HL-60 (cell line): Measurements from ENCODE around the gene ZDHHC15.
A peak's percentile ranks its signal among the peaks of the same experiment; 100 is the strongest.
"Not testable (repeated sequence)": the region's sequence is repeated elsewhere in the genome, so short reads cannot be mapped to it uniquely, and the experiment has no call there.

ENCODE experiments used
- DNase-seq, 2 experiments: peaks; one replicate each; pipeline ENCODE4 v3.0.0-alpha.2; 2010 to 2020; ENCODE audit warnings: low read depth in 1 of 2, low spot score in 1 of 2
- H3K27ac ChIP-seq: fragments of 250-450 bp; sonication (Bioruptor Pico); replicated peaks from 2 replicates; pipeline ENCODE4 v1.5.1; 2020; ENCODE audit warnings: mild to moderate bottlenecking, moderate library complexity
- H3K27me3 ChIP-seq: fragments of 250-450 bp; sonication (Bioruptor Pico); 2 replicates; pipeline ENCODE4 v1.5.1; 2021; ENCODE audit warnings: mild to moderate bottlenecking, moderate library complexity; ENCODE audit not compliant: insufficient read depth, poor library complexity, severe bottlenecking
- H3K4me3 ChIP-seq: replicated peaks from 2 replicates; pipeline ENCODE4 v1.5.1; 2011; ENCODE audit warnings: mild to moderate bottlenecking, control low read depth, low read length; ENCODE audit not compliant: insufficient read depth
- GABPA ChIP-seq: IDR thresholded peaks from 2 replicates; pipeline ENCODE4 v1.6.1; 2012; ENCODE audit warnings: low read depth
- POLR2AphosphoS5 ChIP-seq: IDR thresholded peaks from 2 replicates; pipeline ENCODE4 v1.6.1; 2012; ENCODE audit warnings: low read depth
- SPI1 ChIP-seq: IDR thresholded peaks from 2 replicates; pipeline ENCODE4 v1.6.1; 2012; ENCODE audit warnings: low read depth, mild to moderate bottlenecking, borderline replicate concordance
- long read RNA-seq: library from polyadenylated mRNA; unstranded; transcript quantifications from one replicate; pipeline ENCODE4 v2.0.0, GENCODE V29; 2020
- TF ChIP-seq, protein P1 (sequence below): IDR thresholded peaks from 2 replicates; pipeline ENCODE4 v1.6.1; 2012; ENCODE audit warnings: low read depth; ENCODE audit not compliant: insufficient replicate concordance
- TF ChIP-seq, protein P2 (sequence below): IDR thresholded peaks from one replicate; pipeline ENCODE4 v1.5.1; 2011; ENCODE audit warnings: low read length, control low read depth, inconsistent platforms; ENCODE audit not compliant: insufficient read depth

ZDHHC15 gene
- long read RNA-seq, partial matches to known transcripts, result 0 of 1 reads
- long read RNA-seq, other reads (novel, unspliced or antisense), result 1 of 1 reads

GRCh38 chrX:75522565-75523431, at the start of gene ZDHHC15:
Gene ZDHHC15, minus strand, starts transcription at chrX:75523037. Its CDS starts 13 bp downstream, at chrX:75523024.
- TF ChIP-seq, protein P1, sequence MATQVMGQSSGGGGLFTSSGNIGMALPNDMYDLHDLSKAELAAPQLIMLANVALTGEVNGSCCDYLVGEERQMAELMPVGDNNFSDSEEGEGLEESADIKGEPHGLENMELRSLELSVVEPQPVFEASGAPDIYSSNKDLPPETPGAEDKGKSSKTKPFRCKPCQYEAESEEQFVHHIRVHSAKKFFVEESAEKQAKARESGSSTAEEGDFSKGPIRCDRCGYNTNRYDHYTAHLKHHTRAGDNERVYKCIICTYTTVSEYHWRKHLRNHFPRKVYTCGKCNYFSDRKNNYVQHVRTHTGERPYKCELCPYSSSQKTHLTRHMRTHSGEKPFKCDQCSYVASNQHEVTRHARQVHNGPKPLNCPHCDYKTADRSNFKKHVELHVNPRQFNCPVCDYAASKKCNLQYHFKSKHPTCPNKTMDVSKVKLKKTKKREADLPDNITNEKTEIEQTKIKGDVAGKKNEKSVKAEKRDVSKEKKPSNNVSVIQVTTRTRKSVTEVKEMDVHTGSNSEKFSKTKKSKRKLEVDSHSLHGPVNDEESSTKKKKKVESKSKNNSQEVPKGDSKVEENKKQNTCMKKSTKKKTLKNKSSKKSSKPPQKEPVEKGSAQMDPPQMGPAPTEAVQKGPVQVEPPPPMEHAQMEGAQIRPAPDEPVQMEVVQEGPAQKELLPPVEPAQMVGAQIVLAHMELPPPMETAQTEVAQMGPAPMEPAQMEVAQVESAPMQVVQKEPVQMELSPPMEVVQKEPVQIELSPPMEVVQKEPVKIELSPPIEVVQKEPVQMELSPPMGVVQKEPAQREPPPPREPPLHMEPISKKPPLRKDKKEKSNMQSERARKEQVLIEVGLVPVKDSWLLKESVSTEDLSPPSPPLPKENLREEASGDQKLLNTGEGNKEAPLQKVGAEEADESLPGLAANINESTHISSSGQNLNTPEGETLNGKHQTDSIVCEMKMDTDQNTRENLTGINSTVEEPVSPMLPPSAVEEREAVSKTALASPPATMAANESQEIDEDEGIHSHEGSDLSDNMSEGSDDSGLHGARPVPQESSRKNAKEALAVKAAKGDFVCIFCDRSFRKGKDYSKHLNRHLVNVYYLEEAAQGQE, result no peak
- TF ChIP-seq GABPA, result no peak
- TF ChIP-seq, protein P2, sequence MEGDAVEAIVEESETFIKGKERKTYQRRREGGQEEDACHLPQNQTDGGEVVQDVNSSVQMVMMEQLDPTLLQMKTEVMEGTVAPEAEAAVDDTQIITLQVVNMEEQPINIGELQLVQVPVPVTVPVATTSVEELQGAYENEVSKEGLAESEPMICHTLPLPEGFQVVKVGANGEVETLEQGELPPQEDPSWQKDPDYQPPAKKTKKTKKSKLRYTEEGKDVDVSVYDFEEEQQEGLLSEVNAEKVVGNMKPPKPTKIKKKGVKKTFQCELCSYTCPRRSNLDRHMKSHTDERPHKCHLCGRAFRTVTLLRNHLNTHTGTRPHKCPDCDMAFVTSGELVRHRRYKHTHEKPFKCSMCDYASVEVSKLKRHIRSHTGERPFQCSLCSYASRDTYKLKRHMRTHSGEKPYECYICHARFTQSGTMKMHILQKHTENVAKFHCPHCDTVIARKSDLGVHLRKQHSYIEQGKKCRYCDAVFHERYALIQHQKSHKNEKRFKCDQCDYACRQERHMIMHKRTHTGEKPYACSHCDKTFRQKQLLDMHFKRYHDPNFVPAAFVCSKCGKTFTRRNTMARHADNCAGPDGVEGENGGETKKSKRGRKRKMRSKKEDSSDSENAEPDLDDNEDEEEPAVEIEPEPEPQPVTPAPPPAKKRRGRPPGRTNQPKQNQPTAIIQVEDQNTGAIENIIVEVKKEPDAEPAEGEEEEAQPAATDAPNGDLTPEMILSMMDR, result no peak
- TF ChIP-seq POLR2AphosphoS5, result no peak
- TF ChIP-seq SPI1, result no peak
- DNase-seq, result peak in 1 of 2 experiments; percentile 11
- Histone ChIP-seq H3K27ac (no peak within 1 kb of the TSS), H3K27me3 (no peaks in the 10 kb centered on the region), H3K4me3 (no peak within 1 kb of the TSS)

DNA sequence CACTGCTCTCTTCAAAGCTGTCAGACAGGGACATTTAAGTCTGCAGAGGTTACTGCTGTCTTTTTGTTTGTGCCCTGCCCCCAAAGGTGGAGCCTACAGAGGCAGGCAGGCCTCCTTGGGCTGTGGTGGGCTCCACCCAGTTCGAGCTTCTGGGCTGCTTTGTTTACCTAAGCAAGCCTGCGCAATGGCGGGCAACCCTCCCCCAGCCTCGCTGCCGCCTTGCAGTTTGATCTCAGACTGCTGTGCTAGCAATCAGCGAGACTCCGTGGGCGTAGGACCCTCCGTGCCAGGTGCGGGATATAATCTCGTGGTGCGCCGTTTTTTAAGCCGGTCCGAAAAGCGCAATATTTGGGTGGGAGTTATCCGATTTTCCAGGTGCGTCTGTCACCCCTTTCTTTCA, 37.7 kb upstream of the ZDHHC15 start:
- not testable (repeated sequence) for DNase-seq, H3K27ac ChIP-seq, H3K27me3 ChIP-seq, H3K4me3 ChIP-seq

- no peaks in the 10 kb centered on the region for H3K27me3 ChIP-seq
- H3K4me3 ChIP-seq, result no peak overlapping the region
- H3K27ac ChIP-seq, result no peak overlapping the region
- DNase-seq, result peak in 1 of 2 experiments; percentile 42
- TF ChIP-seq POLR2AphosphoS5, result no peak
- no peak for TF ChIP-seq SPI1
- TF ChIP-seq, protein P2, result no peak
- no peak for TF ChIP-seq GABPA
- TF ChIP-seq, protein P1, result no peak
Observed at GRCh38 chrX:75547783-75548182, 24.9 kb upstream of the ZDHHC15 start.

DNA sequence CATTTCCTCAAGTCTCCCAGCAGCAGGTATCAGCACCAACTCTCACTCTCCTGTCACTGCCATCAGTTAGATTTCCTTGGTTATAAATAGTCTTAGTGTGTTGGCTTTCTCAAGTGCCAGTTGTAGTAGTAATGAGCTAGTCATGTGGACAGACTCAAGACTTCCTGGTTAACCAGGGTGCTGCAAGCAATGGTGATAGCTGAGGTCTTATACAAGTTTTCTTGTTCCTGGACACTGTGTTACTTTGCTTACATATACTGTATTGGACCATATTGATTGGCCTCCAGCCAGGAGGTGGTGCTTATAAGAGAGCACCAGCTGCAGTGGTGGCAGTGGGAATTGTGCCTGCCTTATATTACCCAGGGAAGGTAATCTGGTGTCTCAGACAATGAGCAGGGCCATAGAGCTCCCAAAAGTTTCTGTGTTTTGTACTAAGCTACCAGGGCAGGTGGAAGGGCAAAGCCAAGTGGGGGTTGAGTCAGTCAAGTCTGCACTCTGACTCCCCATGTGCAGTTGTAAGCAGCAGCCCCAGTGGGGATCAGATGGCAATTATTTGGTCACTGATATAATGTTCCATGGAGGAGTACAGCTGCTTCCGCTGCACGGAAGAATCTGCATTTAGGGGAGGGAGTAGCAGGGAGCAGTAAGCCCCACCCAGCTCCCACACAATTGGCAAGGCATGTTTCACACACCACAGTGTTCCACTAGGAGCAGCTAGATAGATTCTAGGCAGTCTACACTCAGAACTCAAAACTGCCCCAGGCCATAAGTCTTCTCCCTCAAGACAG, 24.1 kb upstream of the ZDHHC15 start:
- H3K27me3 ChIP-seq, result no peaks in the 10 kb centered on the region
- DNase-seq, result no peak

More for the DNA sequence above, 24.1 kb upstream of the ZDHHC15 start:
- Histone ChIP-seq H3K27ac (no peak overlapping the region), H3K4me3 (no peak overlapping the region)
- TF ChIP-seq POLR2AphosphoS5, result no peak
- TF ChIP-seq, protein P2, result no peak
- TF ChIP-seq GABPA, result no peak
- TF ChIP-seq SPI1, result no peak
- TF ChIP-seq, protein P1, result no peak
